Measurements from ENCODE around the gene CMTM1. TPM values are rescaled to one million over a fixed set of nuclear protein-coding genes. Genes with fewer than 3 reads are reported as not detected.
"Not testable (repeated sequence)": the region's sequence is repeated elsewhere in the genome, so short reads cannot be mapped to it uniquely, and the experiment has no call there.

The CMTM1 gene
- polyA plus RNA-seq, 6 donors from 2014 or later, result 0.49 to 0.97 (median 0.70) TPM; not detected in 2

GRCh38 chr16:66608241-66609138, 42.3 kb downstream of the CMTM1 start:
- H3K27me3 Mint-ChIP-seq, result peaks cover 0 to 23% (median 6%) of the 10 kb centered on the region in 3 donors
- DNase-seq (peak; percentile 64), ATAC-seq (ENCODE audit: low read depth in 2 of 2) (peak; percentile 30 to 33)
- no peak overlapping the region for H3K27ac Mint-ChIP-seq
- peaks cover 22 to 38% (median 37%) of the 10 kb centered on the region in 3 donors for H3K4me1 Mint-ChIP-seq
- peak overlapping the region in 5 of 8 donors; percentile 38 to 80 (median 56) for H3K4me3 Mint-ChIP-seq
- H3K36me3 Mint-ChIP-seq, result peaks cover 0 to 10% of the 10 kb centered on the region in 2 donors
- no peaks in the 10 kb centered on the region for H3K9me3 Mint-ChIP-seq

GRCh38 chr16:66609139-66609510, 42.9 kb downstream of the CMTM1 start:
- H3K9me3 Mint-ChIP-seq, result no peaks in the 10 kb centered on the region
- DNase-seq (no peak), ATAC-seq (ENCODE audit: low read depth in 2 of 2) (no peak)
- peaks cover 0 to 23% (median 6%) of the 10 kb centered on the region in 3 donors for H3K27me3 Mint-ChIP-seq
- no peak overlapping the region for H3K27ac Mint-ChIP-seq
- H3K4me1 Mint-ChIP-seq, result peaks cover 16 to 32% (median 31%) of the 10 kb centered on the region in 3 donors
- H3K4me3 Mint-ChIP-seq, result peak overlapping the region in 1 of 8 donors; percentile 15
- H3K36me3 Mint-ChIP-seq, result peaks cover 0 to 10% of the 10 kb centered on the region in 2 donors

- no peak overlapping the region for H3K27ac Mint-ChIP-seq
- no peak overlapping the region for H3K4me3 Mint-ChIP-seq
- peaks cover 13 to 30% (median 28%) of the 10 kb centered on the region in 3 donors for H3K4me1 Mint-ChIP-seq
- no peak for ATAC-seq (ENCODE audit: low read depth in 2 of 2)
- peaks cover 0 to 23% (median 6%) of the 10 kb centered on the region in 3 donors for H3K27me3 Mint-ChIP-seq
- DNase-seq, result no peak
- peaks cover 0 to 10% of the 10 kb centered on the region in 2 donors for H3K36me3 Mint-ChIP-seq
- H3K9me3 Mint-ChIP-seq, result no peaks in the 10 kb centered on the region
These were observed 44.0 kb downstream of the CMTM1 start for GRCh38 chr16:66610111-66610820.

- peaks cover 0 to 15% (median 6%) of the 10 kb centered on the region in 3 donors for H3K27me3 Mint-ChIP-seq
- H3K36me3 Mint-ChIP-seq, result peaks cover 0 to 10% of the 10 kb centered on the region in 2 donors
- not testable (repeated sequence) for H3K4me3 Mint-ChIP-seq; DNase-seq; ATAC-seq (ENCODE audit: low read depth in 2 of 2); H3K9me3 Mint-ChIP-seq
- peak overlapping the region in 1 of 6 donors; percentile 83 for H3K27ac Mint-ChIP-seq
- H3K4me1 Mint-ChIP-seq, result peaks cover 5 to 16% (median 13%) of the 10 kb centered on the region in 3 donors
These were observed 45.7 kb downstream of the CMTM1 start for GRCh38 chr16:66611911-66612310.

GRCh38 chr16:66612422-66612821, 46.2 kb downstream of the CMTM1 start:
- Mint-ChIP-seq H3K4me3 (no peak overlapping the region), H3K27me3 (peaks cover 0 to 19% (median 6%) of the 10 kb centered on the region in 3 donors), H3K36me3 (peaks cover 0 to 10% of the 10 kb centered on the region in 2 donors), H3K27ac (no peak overlapping the region), H3K4me1 (peaks cover 5 to 10% (median 9%) of the 10 kb centered on the region in 3 donors), H3K9me3 (no peaks in the 10 kb centered on the region)
- DNase-seq (no peak), ATAC-seq (ENCODE audit: low read depth in 2 of 2) (no peak)

GRCh38 chr16:66614161-66614802, 48.0 kb downstream of the CMTM1 start:
- Mint-ChIP-seq H3K36me3 (peaks cover 0 to 10% of the 10 kb centered on the region in 2 donors), H3K27me3 (peaks cover 2 to 21% (median 2%) of the 10 kb centered on the region in 3 donors), H3K27ac (no peak overlapping the region), H3K9me3 (no peaks in the 10 kb centered on the region), H3K4me3 (no peak overlapping the region), H3K4me1 (no peaks in the 10 kb centered on the region)
- no peak for DNase-seq
- ATAC-seq (ENCODE audit: low read depth in 2 of 2), result no peak

- H3K36me3 Mint-ChIP-seq, result no peaks in the 10 kb centered on the region
- H3K9me3 Mint-ChIP-seq, result no peaks in the 10 kb centered on the region
- H3K27ac Mint-ChIP-seq, result no peak overlapping the region
- peaks cover 8 to 12% (median 9%) of the 10 kb centered on the region in 3 donors for H3K27me3 Mint-ChIP-seq
- H3K4me1 Mint-ChIP-seq, result no peaks in the 10 kb centered on the region
- DNase-seq, result no peak
- H3K4me3 Mint-ChIP-seq, result no peak overlapping the region
- no peak for ATAC-seq (ENCODE audit: low read depth in 2 of 2)
These were observed 49.9 kb downstream of the CMTM1 start for GRCh38 chr16:66616169-66616568.

- Mint-ChIP-seq H3K27me3 (peaks cover 11 to 14% (median 12%) of the 10 kb centered on the region in 3 donors), H3K36me3 (no peaks in the 10 kb centered on the region), H3K9me3 (no peaks in the 10 kb centered on the region), H3K4me1 (no peaks in the 10 kb centered on the region), H3K27ac (no peak overlapping the region), H3K4me3 (no peak overlapping the region)
- DNase-seq (no peak), ATAC-seq (ENCODE audit: low read depth in 2 of 2) (no peak)
These were observed 50.4 kb downstream of the CMTM1 start for GRCh38 chr16:66616592-66616991.

- Mint-ChIP-seq H3K27ac (peak overlapping the region in 1 of 6 donors; percentile 12), H3K36me3 (no peaks in the 10 kb centered on the region)
These were observed 50.8 kb downstream of the CMTM1 start for GRCh38 chr16:66617010-66617434.

GRCh38 chr16:66617728-66618127, 51.5 kb downstream of the CMTM1 start:
- ATAC-seq (ENCODE audit: low read depth in 2 of 2) (no peak), DNase-seq (no peak)
- Mint-ChIP-seq H3K27me3 (peaks cover 14 to 21% (median 21%) of the 10 kb centered on the region in 3 donors), H3K36me3 (no peaks in the 10 kb centered on the region), H3K4me3 (no peak overlapping the region), H3K9me3 (no peaks in the 10 kb centered on the region), H3K27ac (no peak overlapping the region), H3K4me1 (no peaks in the 10 kb centered on the region)

More at GRCh38 chr16:66617010-66617434, 50.8 kb downstream of the CMTM1 start:
- peaks cover 14 to 17% (median 15%) of the 10 kb centered on the region in 3 donors for H3K27me3 Mint-ChIP-seq
- no peak for DNase-seq
- no peak overlapping the region for H3K4me3 Mint-ChIP-seq
- no peaks in the 10 kb centered on the region for H3K9me3 Mint-ChIP-seq
- ATAC-seq (ENCODE audit: low read depth in 2 of 2), result no peak
- no peaks in the 10 kb centered on the region for H3K4me1 Mint-ChIP-seq

GRCh38 chr16:66618588-66619375, 52.5 kb downstream of the CMTM1 start:
- Mint-ChIP-seq H3K9me3 (no peaks in the 10 kb centered on the region), H3K4me1 (no peaks in the 10 kb centered on the region), H3K27ac (peak overlapping the region in 3 of 6 donors; percentile 15 to 54 (median 24)), H3K4me3 (no peak overlapping the region), H3K36me3 (no peaks in the 10 kb centered on the region), H3K27me3 (peaks cover 14 to 32% (median 31%) of the 10 kb centered on the region in 3 donors)
- ATAC-seq (ENCODE audit: low read depth in 2 of 2) (no peak), DNase-seq (no peak)

GRCh38 chr16:66619534-66620428, 53.5 kb downstream of the CMTM1 start:
- H3K4me3 Mint-ChIP-seq, result no peak overlapping the region
- no peaks in the 10 kb centered on the region for H3K36me3 Mint-ChIP-seq
- no peak overlapping the region for H3K27ac Mint-ChIP-seq
- H3K27me3 Mint-ChIP-seq, result peaks cover 14 to 34% (median 34%) of the 10 kb centered on the region in 3 donors
- DNase-seq (no peak), ATAC-seq (ENCODE audit: low read depth in 2 of 2) (no peak)
- H3K4me1 Mint-ChIP-seq, result no peaks in the 10 kb centered on the region
- H3K9me3 Mint-ChIP-seq, result no peaks in the 10 kb centered on the region

Data from naive B cell (primary cell).